Neural progenitor cell (in vitro differentiated cells): ENCODE data around the gene PSMD6.

Experiments
- EZH2 ChIP-seq: fragments of 200-600 bp; sonication (generic); IDR thresholded peaks from 2 replicates; pipeline ENCODE4 v1.6.1; 2017; ENCODE audit warnings: antibody characterized with exemption, mild to moderate bottlenecking, moderate library complexity
- EZH2phosphoT487 ChIP-seq: fragments of 200-600 bp; sonication (generic); IDR thresholded peaks from 2 replicates; pipeline ENCODE4 v1.6.1; 2017; ENCODE audit warnings: antibody characterized with exemption
- TF ChIP-seq, protein P1 (sequence below): fragments of 200-600 bp; sonication (generic); IDR thresholded peaks from 2 replicates; pipeline ENCODE4 v1.5.1; 2017; ENCODE audit warnings: antibody characterized with exemption, mild to moderate bottlenecking

DNA sequence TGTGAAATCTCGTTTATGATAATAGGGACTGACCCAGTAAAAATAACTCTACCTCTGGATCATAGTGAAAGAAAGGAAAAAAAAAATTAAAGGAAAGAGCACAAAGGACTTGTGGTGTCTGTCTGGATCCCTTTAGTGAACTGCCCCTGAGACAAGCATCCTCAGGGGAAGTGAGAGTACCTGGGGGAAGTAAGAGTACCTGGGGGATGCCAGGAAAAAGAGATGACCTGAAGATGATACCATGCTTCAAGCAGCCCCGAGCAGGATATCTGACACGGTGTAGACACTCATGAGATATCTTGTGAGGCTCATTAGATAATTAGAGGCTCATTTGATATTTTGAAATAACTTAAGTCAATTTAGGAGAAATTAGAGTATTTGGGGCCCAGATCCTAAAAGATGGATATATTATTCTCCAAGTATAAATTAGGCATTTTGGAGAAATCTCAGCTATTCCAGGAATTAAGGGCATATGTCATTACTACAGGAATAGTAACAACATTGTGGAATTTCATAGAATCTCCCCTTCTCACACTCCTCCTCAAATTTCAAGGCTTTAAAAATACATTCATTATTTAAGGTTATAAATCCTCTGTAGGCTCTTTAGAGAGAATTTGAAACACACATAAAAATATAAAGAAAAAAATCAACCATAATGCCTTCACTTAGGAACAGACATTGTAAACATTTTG lies 36.3 kb upstream of the PSMD6 start:
- TF ChIP-seq, protein P1, sequence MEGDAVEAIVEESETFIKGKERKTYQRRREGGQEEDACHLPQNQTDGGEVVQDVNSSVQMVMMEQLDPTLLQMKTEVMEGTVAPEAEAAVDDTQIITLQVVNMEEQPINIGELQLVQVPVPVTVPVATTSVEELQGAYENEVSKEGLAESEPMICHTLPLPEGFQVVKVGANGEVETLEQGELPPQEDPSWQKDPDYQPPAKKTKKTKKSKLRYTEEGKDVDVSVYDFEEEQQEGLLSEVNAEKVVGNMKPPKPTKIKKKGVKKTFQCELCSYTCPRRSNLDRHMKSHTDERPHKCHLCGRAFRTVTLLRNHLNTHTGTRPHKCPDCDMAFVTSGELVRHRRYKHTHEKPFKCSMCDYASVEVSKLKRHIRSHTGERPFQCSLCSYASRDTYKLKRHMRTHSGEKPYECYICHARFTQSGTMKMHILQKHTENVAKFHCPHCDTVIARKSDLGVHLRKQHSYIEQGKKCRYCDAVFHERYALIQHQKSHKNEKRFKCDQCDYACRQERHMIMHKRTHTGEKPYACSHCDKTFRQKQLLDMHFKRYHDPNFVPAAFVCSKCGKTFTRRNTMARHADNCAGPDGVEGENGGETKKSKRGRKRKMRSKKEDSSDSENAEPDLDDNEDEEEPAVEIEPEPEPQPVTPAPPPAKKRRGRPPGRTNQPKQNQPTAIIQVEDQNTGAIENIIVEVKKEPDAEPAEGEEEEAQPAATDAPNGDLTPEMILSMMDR = no peak
- TF ChIP-seq EZH2 = no peak
- TF ChIP-seq EZH2phosphoT487 = no peak
